Thyroid gland (tissue), 4 donors: ENCODE data around the gene PRRG3.

Experiments used
- CTCF ChIP-seq, 6 experiments: fragments of 200-600 bp in 3 of 6; fragments of 450-650 bp in 3 of 6; sonication (generic) in 3 of 6; IDR thresholded peaks; one replicate each; pipeline ENCODE4 v1.5.1; 2016 to 2019; ENCODE audit warnings: antibody characterized with exemption in 6 of 6, mild to moderate bottlenecking in 2 of 6, inconsistent platforms in 1 of 6, moderate library complexity in 1 of 6
- POLR2A ChIP-seq, 2 donors: fragments of 450-650 bp; IDR thresholded peaks; one replicate each; pipeline ENCODE4 v1.6.1; 2017; ENCODE audit warnings: antibody characterized with exemption in 2 of 2, mild to moderate bottlenecking in 2 of 2, moderate library complexity in 1 of 2

- TF ChIP-seq CTCF (IDR thresholded peaks at IDR 0.05) (no peak), POLR2A (IDR thresholded peaks at IDR 0.05) (no peak)
Measured at GRCh38 chrX:151687635-151688034, 7.6 kb upstream of the PRRG3 start.
